Measurements from ENCODE around the gene PCDHA1.
"Not testable (repeated sequence)": the region's sequence is repeated elsewhere in the genome, so short reads cannot be mapped to it uniquely, and the experiment has no call there.

PCDHA1 gene

DNA sequence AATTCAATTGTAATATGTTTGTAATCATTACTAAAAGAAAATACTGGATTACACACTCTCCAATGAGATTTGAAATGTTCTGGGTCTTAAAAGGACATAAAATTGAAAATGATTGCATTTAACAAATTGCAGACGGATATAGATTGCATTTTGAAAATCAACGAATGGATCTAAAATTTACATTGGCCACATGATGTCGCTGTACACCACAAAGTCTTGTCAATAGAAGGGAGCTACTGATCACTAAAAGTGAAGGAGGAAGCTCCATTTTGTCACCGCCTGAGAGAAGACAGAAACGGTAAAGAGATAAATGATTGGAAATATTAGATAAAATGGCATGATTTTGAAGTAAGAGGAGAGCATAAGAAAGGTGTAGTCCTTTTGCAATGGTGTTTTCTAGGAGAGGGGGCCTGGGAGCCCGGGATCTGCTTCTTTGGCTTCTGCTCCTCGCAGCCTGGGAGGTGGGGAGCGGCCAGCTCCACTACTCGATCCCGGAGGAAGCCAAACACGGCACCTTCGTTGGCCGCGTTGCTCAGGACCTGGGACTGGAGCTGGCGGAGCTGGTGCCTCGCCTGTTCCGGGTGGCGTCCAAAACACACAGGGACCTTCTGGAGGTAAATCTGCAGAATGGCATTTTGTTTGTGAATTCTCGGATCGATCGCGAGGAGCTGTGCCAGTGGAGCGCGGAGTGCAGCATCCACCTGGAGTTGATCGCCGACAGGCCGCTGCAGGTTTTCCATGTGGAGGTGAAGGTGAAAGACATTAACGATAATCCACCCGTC, at the start of gene PCDHA1:
TSS of gene PCDHA1 (plus strand) at position 236 of the 782 bp plus-strand sequence.
- DNase-seq (ENCODE audit: low read depth), result no peak

DNA sequence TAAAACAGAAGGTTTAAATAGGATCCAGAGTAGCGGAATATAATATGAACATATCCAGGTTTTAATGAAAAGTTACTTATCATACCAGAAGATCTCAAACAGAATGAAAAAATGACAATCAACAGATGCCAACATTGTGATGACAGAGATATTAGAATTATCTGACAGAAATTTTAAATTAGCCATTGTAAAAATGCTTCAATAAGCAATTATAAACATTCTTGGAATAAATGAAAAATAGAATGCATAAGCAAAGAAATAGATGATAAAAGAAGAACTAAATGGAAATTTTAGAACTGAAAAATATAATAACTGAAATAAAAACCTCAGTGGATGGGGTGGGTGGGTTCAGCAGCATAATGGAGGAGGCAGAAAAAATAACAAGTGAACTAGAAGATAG, 48.5 kb upstream of the PCDHA1 start:
- no peak for DNase-seq (ENCODE audit: low read depth)

DNA sequence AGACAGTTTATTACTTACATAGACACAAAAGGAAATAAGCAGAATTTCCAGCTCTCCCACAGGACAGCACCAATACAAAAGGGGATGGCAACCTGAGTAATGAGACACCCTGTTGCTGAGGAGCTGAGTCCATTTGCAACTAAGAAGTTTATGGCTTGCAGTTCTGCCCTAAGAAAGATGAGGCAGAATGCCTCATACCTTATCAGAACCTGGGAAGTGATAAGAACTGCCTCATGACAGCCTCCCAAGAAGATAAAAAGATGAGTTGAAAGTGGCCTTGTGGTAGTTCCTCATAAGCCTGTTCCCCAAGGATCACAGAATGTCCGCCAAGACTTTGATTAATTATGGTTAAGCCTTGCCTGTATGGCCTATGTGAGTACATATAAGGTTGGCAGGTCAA, 44.0 kb upstream of the PCDHA1 start:
- DNase-seq (ENCODE audit: low read depth), result no peak

GRCh38 chr5:140753561-140753960, 32.4 kb upstream of the PCDHA1 start:
- no peak for DNase-seq (ENCODE audit: low read depth)

GRCh38 chr5:140764177-140764973, 21.6 kb upstream of the PCDHA1 start:
- no peak for DNase-seq (ENCODE audit: low read depth)

DNA sequence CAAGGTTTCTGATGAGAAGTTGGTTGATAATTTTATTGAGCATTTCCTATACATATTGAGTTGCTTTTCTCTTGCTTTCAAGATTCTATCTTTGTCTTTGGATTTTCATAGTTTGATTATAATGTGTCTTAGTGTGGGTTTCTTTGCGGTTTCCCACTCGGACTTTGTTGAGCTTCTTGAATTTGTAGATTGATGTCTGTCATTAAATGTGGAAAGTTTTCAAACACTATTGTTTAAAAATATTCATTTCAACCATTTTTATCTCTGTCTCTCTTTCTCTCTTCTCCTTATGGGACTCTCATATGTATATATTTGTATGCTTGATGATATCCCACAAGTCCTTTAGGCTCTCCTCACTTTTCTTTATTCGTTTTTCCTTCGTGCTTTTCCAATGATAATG, 18.5 kb upstream of the PCDHA1 start:
- DNase-seq (ENCODE audit: low read depth), result no peak

DNA sequence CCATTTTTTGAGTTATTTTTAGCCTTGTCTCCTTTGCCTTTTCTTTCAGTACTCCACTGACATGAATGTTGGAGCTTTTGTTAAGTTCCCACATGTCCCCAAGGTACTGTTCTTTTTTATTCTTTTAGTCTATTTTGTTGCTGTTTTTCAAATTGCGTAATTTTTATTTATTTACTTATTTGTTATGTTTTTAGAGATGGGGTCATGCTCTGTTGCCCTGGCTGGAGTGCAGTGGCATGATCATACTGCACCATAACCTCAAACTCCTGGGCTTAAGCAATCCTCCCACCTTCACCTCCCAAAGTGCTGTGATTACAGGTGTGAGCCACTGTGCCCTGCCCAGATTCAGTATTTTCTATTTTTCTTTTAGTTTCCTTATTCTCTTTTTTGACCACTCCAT, 5.4 kb upstream of the PCDHA1 start:
- DNase-seq (ENCODE audit: low read depth), result no peak

- DNase-seq (ENCODE audit: low read depth), result not testable (repeated sequence)
Observed at GRCh38 chr5:140787422-140787821, 1.5 kb downstream of the PCDHA1 start.

- not testable (repeated sequence) for DNase-seq (ENCODE audit: low read depth)
Observed at GRCh38 chr5:140787849-140788504, 2.0 kb downstream of the PCDHA1 start.

- no peak for DNase-seq (ENCODE audit: low read depth)
Observed at GRCh38 chr5:140791089-140791488, 5.1 kb downstream of the PCDHA1 start.

- DNase-seq (ENCODE audit: low read depth), result no peak
Observed at GRCh38 chr5:140794595-140795258, 8.8 kb downstream of the PCDHA1 start, which contains the start of gene PCDHA2. Gene PCDHA2, plus strand, starts transcription at chr5:140794852.

DNA sequence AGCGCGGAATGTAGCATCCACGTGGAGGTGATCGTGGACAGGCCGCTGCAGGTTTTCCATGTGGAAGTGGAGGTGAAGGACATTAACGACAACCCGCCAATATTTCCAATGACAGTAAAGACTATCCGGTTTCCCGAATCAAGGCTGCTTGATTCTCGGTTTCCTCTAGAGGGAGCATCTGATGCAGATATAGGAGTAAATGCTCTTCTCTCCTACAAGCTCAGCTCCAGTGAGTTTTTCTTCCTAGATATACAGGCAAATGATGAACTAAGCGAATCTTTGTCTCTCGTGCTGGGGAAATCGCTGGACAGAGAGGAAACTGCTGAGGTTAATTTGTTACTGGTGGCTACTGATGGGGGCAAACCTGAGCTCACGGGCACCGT, 9.3 kb downstream of the PCDHA1 start:
- no peak for DNase-seq (ENCODE audit: low read depth)

DNA sequence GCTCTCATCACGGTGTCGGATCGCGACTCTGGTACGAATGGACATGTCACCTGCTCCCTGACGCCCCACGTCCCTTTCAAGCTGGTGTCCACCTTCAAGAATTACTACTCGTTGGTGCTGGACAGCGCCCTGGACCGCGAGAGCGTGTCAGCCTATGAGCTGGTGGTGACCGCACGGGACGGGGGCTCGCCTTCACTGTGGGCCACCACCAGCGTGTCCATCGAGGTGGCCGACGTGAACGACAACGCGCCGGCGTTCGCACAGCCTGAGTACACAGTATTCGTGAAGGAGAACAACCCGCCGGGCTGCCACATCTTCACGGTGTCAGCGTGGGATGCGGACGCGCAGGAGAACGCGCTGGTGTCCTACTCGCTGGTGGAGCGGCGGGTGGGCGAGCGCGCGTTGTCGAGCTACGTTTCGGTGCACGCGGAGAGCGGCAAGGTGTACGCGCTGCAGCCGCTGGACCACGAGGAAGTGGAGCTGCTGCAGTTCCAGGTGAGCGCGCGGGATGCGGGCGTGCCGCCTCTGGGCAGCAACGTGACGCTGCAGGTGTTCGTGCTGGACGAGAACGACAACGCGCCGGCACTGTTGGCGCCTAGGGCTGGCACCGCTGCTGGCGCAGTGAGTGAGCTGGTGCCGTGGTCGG, 10.3 kb downstream of the PCDHA1 start:
- DNase-seq (ENCODE audit: low read depth), result not testable (repeated sequence)

DNA sequence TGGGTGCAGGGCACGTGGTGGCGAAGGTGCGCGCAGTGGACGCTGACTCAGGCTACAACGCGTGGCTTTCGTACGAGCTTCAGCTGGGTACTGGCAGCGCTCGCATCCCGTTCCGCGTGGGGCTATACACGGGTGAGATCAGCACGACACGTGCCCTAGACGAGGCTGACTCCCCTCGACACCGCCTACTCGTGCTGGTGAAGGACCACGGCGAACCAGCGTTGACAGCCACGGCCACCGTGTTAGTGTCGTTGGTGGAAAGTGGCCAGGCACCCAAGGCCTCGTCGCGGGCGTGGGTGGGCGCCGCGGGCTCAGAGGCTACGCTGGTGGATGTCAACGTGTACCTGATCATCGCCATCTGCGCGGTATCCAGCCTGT, 10.8 kb downstream of the PCDHA1 start:
- DNase-seq (ENCODE audit: low read depth), result no peak

GRCh38 chr5:140800816-140801493, 15.0 kb downstream of the PCDHA1 start, which contains the start of gene PCDHA3:
Gene PCDHA3, plus strand, starts transcription at chr5:140801057.
- no peak for DNase-seq (ENCODE audit: low read depth)

GRCh38 chr5:140801494-140801841, 15.5 kb downstream of the PCDHA1 start:
- DNase-seq (ENCODE audit: low read depth), result no peak

DNA sequence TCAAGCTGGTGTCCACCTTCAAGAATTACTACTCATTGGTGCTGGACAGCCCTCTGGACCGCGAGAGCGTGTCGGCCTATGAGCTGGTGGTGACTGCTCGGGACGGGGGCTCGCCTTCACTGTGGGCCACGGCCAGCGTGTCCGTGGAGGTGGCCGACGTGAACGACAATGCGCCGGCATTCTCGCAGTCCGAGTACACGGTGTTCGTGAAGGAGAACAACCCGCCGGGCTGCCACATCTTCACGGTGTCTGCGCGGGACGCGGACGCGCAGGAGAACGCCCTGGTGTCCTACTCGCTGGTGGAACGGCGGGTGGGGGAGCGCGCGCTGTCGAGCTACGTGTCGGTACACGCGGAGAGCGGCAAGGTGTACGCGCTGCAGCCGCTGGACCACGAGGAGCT, 16.4 kb downstream of the PCDHA1 start:
- DNase-seq (ENCODE audit: low read depth), result not testable (repeated sequence)

- DNase-seq (ENCODE audit: low read depth), result no peak
Observed at GRCh38 chr5:140802781-140803271, 16.9 kb downstream of the PCDHA1 start.

GRCh38 chr5:140806834-140807775, 21.2 kb downstream of the PCDHA1 start, which contains the start of gene PCDHA4:
Gene PCDHA4, plus strand, starts transcription at chr5:140807068.
- no peak for DNase-seq (ENCODE audit: low read depth)

All from CMK (cell line).